ENCODE data around the gene SLC25A11.
A peak's percentile ranks its signal among the peaks of the same experiment; 100 is the strongest.

Gene SLC25A11

GRCh38 chr17:4966844-4967538 lies 27.1 kb upstream of the SLC25A11 start:
- peak; percentile 99 for FAIRE-seq

- FAIRE-seq: no peak
These were observed 25.6 kb upstream of the SLC25A11 start for GRCh38 chr17:4965311-4965986.

GRCh38 chr17:4960279-4960922 lies 20.6 kb upstream of the SLC25A11 start:
- no peak for FAIRE-seq

- no peak for FAIRE-seq
These were observed 19.6 kb upstream of the SLC25A11 start for GRCh38 chr17:4959261-4959965.

- FAIRE-seq: no peak
These were observed 18.3 kb upstream of the SLC25A11 start for GRCh38 chr17:4958102-4958501.

GRCh38 chr17:4956493-4957061 lies 16.7 kb upstream of the SLC25A11 start:
- no peak for FAIRE-seq

- FAIRE-seq: no peak
These were observed 15.2 kb upstream of the SLC25A11 start for GRCh38 chr17:4955091-4955490.

GRCh38 chr17:4953451-4953961 lies 13.7 kb upstream of the SLC25A11 start:
- no peak for FAIRE-seq

- no peak for FAIRE-seq
These were observed 11.6 kb upstream of the SLC25A11 start for GRCh38 chr17:4951486-4951885.

- FAIRE-seq: no peak
These were observed 10.9 kb upstream of the SLC25A11 start, which contains the start of gene ENO3 for GRCh38 chr17:4950746-4951204. Gene ENO3 (plus strand): TSS chr17:4951119. CDS start chr17:4951830, 711 bp downstream.

GRCh38 chr17:4950075-4950745 lies 10.4 kb upstream of the SLC25A11 start:
- FAIRE-seq: no peak

GRCh38 chr17:4949321-4950074 lies 9.7 kb upstream of the SLC25A11 start:
- FAIRE-seq: no peak

- FAIRE-seq: no peak
These were observed 9.1 kb upstream of the SLC25A11 start for GRCh38 chr17:4948931-4949320.

- FAIRE-seq: no peak
These were observed 8.5 kb upstream of the SLC25A11 start, which contains the start of gene PFN1 for GRCh38 chr17:4948166-4948930. Gene PFN1 (minus strand): TSS chr17:4948530. CDS start chr17:4948394, 136 bp downstream.

- FAIRE-seq: no peak
These were observed 7.7 kb upstream of the SLC25A11 start for GRCh38 chr17:4947411-4948165.

- no peak for FAIRE-seq
These were observed 7.2 kb upstream of the SLC25A11 start for GRCh38 chr17:4947010-4947410.

- no peak for FAIRE-seq
These were observed 6.6 kb upstream of the SLC25A11 start for GRCh38 chr17:4946312-4946976.

GRCh38 chr17:4945944-4946280 lies 6.1 kb upstream of the SLC25A11 start:
- no peak for FAIRE-seq

Measured in G401.6 (cell line).